ENCODE measurements around the gene REXO4.

GRCh38 chr9:133396952-133397351 lies 20.9 kb downstream of the REXO4 start:
- TF ChIP-seq, protein P1, sequence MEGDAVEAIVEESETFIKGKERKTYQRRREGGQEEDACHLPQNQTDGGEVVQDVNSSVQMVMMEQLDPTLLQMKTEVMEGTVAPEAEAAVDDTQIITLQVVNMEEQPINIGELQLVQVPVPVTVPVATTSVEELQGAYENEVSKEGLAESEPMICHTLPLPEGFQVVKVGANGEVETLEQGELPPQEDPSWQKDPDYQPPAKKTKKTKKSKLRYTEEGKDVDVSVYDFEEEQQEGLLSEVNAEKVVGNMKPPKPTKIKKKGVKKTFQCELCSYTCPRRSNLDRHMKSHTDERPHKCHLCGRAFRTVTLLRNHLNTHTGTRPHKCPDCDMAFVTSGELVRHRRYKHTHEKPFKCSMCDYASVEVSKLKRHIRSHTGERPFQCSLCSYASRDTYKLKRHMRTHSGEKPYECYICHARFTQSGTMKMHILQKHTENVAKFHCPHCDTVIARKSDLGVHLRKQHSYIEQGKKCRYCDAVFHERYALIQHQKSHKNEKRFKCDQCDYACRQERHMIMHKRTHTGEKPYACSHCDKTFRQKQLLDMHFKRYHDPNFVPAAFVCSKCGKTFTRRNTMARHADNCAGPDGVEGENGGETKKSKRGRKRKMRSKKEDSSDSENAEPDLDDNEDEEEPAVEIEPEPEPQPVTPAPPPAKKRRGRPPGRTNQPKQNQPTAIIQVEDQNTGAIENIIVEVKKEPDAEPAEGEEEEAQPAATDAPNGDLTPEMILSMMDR (IDR thresholded peaks at IDR 0.05): no peak
- TF ChIP-seq EZH2 (IDR thresholded peaks at IDR 0.05; ENCODE audit: borderline replicate concordance, insufficient read depth, low read depth, low read length, poor library complexity, severe bottlenecking): no peak
